ENCODE results near the gene LETMD1.

DNA sequence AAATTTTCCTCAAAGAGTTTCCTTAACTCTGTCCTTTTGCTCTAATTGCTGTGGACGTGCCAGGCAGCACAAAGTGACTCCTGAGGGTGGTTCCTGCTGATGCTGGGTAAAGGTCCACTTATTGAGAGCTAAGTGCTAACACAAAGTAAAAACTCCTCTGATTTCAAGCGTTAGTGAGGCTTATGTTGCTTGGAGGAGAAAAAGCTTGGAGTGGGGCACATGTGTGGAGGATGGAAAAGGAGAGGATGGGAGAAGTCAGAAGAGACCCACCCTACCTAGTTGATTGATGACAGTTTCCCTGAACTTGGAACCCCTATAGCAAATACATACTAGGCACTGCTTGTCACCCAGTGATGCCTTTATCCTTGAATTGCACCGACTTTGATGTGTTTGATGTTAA, 11.8 kb upstream of the LETMD1 start:
- TF ChIP-seq, protein P1, sequence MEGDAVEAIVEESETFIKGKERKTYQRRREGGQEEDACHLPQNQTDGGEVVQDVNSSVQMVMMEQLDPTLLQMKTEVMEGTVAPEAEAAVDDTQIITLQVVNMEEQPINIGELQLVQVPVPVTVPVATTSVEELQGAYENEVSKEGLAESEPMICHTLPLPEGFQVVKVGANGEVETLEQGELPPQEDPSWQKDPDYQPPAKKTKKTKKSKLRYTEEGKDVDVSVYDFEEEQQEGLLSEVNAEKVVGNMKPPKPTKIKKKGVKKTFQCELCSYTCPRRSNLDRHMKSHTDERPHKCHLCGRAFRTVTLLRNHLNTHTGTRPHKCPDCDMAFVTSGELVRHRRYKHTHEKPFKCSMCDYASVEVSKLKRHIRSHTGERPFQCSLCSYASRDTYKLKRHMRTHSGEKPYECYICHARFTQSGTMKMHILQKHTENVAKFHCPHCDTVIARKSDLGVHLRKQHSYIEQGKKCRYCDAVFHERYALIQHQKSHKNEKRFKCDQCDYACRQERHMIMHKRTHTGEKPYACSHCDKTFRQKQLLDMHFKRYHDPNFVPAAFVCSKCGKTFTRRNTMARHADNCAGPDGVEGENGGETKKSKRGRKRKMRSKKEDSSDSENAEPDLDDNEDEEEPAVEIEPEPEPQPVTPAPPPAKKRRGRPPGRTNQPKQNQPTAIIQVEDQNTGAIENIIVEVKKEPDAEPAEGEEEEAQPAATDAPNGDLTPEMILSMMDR (IDR thresholded peaks at IDR 0.05), result no peak
- no peak for TF ChIP-seq POLR2A (IDR thresholded peaks at IDR 0.05)

Measured in heart left ventricle (tissue), 13 donors.